Transverse colon (tissue), 4 donors: ENCODE results near the gene VAPB. TPM values are rescaled to one million over a fixed set of nuclear protein-coding genes. Genes with fewer than 3 reads are reported as not detected.

Source experiments
- DNase-seq: peaks from one replicate; pipeline ENCODE4 v3.0.0-alpha.2; 2019
- H3K27ac ChIP-seq, 4 donors: fragments of 200-600 bp; sonication (generic); 2 replicates each; pipeline ENCODE4 v1.5.1; 2016 to 2018; ENCODE audit warnings: inconsistent platforms in 4 of 4
- H3K27me3 ChIP-seq: fragments of 200-600 bp; sonication (generic); 2 replicates; pipeline ENCODE4 v1.5.1; 2017; ENCODE audit warnings: inconsistent platforms
- H3K36me3 ChIP-seq, 4 donors: fragments of 200-600 bp; sonication (generic); 2 replicates each; pipeline ENCODE4 v1.5.1; 2017 to 2019; ENCODE audit warnings: inconsistent platforms in 4 of 4
- H3K4me1 ChIP-seq, 4 donors: fragments of 200-600 bp; sonication (generic); 2 replicates each; pipeline ENCODE4 v1.5.1; 2017 to 2020; ENCODE audit warnings: inconsistent platforms in 4 of 4
- H3K4me3 ChIP-seq, 4 donors: fragments of 200-600 bp; sonication (generic); 1 replicate in 1 of 4; 2 replicates in 3 of 4; pipeline versions ENCODE4 v1.5.1 to v1.6.1; 2017 to 2019; ENCODE audit warnings: inconsistent platforms in 4 of 4
- H3K9me3 ChIP-seq, 2 donors: fragments of 200-600 bp; sonication (generic); 2 replicates each; pipeline ENCODE4 v1.5.1; 2017 to 2019; ENCODE audit warnings: inconsistent platforms in 2 of 2
- CTCF ChIP-seq, 5 experiments: fragments of 200-600 bp in 3 of 5; fragments of 450-650 bp in 2 of 5; sonication (generic) in 3 of 5; IDR thresholded peaks; 1 replicate in 2 of 5; 2 replicates in 3 of 5; pipeline ENCODE4 v1.5.1; 2016 to 2017; ENCODE audit warnings: antibody characterized with exemption in 5 of 5, inconsistent platforms in 3 of 5, mild to moderate bottlenecking in 2 of 5, moderate library complexity in 1 of 5
- EP300 ChIP-seq: sonication (generic); formaldehyde crosslinking; IDR thresholded peaks from one replicate; pipeline ENCODE4 v1.6.1; 2017; ENCODE audit warnings: antibody characterized with exemption, low read depth
- POLR2A ChIP-seq: fragments of 450-650 bp; IDR thresholded peaks from one replicate; pipeline ENCODE4 v1.6.1; 2016; ENCODE audit warnings: antibody characterized with exemption, mild to moderate bottlenecking, moderate library complexity
- POLR2AphosphoS5 ChIP-seq, 3 donors: sonication (generic); formaldehyde crosslinking; IDR thresholded peaks; one replicate each; pipeline ENCODE4 v1.6.1; 2016; ENCODE audit warnings: antibody characterized with exemption in 3 of 3
- WGBS, 2 donors: methylation state at CpG; one replicate each; pipeline ENCODE4 v1.1.5; 2018; ENCODE audit warnings: low coverage in 1 of 2; 5-methylcytosine and 5-hydroxymethylcytosine counted together
- in situ Hi-C, 4 donors: fragments of 200-750 bp; cut with MboI; loops; one replicate each; pipeline versions ENCODE4 v1.15.0 to v1.15.1; 2017; ENCODE audit warnings: low sequenced_read_pairs in 3 of 4, low pct_ligation_motif_present in 1 of 4, low pct_unique_long_range_greater_than_20kb in 1 of 4
- intact Hi-C: fragments of 100-400 bp; cut with DNase I; formaldehyde crosslinking; loops from one replicate; pipeline ENCODE4 v1.15.1; 2023; ENCODE audit warnings: low total_unique reads
- total RNA-seq, 4 donors: library from RNA; depleted of rRNA; stranded (reverse); fragments of >200 nt; gene quantifications; one replicate each; pipeline ENCODE4 v1.1.0, GENCODE V29; 2016

VAPB gene
- total RNA-seq, 4 donors from 2014 or later: 11.6 to 44.8 (median 28.0) TPM

GRCh38 chr20:58483470-58483869 lies 94.4 kb downstream of the VAPB start:
- no peak for DNase-seq
- TF ChIP-seq POLR2A: no peak
- TF ChIP-seq POLR2AphosphoS5 (IDR thresholded peaks at IDR 0.05): no peak
- Histone ChIP-seq H3K9me3 (peaks cover 13 to 17% of the 10 kb centered on the region in 2 donors), H3K4me3 (no peak overlapping the region), H3K4me1 (peaks cover 6 to 9% (median 8%) of the 10 kb centered on the region in 4 donors), H3K27ac (no peak overlapping the region), H3K27me3 (no peaks in the 10 kb centered on the region), H3K36me3 (no peaks in the 10 kb centered on the region)
- WGBS, 2 donors: 81 to 91% methylated on average over 4 to 6 of the region's 6 CpGs
- intact Hi-C loops (no loop called here), in situ Hi-C loops (loop anchor here in 3 of 4 donors (25.0 kb wide), 2 partner anchors 354 to 729 kb away; no protein-coding TSS in a partner anchor)

DNA sequence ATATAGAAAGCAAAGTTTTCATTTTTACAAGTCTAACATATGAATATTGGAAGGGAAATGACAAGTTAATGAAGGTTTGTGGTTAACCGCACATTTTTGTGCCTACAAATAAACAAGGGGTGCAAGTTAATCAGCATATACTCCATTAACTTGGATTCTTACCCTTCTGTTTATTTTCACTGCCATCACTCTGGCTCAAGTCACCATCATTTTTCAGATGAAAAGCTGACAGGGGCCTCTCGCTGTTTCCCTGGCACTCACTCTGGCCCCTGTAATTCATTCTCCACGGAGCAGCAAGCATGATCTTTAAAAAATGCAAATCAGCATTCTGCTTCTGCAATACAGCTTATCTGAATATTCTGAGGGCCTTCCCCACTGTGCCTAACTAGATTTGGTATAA lies 96.4 kb downstream of the VAPB start:
- no peak for TF ChIP-seq CTCF (IDR thresholded peaks at IDR 0.05)
- TF ChIP-seq EP300: no peak
- TF ChIP-seq POLR2A: no peak
- TF ChIP-seq POLR2AphosphoS5 (IDR thresholded peaks at IDR 0.05): no peak
- no peak for DNase-seq
- intact Hi-C loops (no loop called here), in situ Hi-C loops (loop anchor here in 3 of 4 donors (25.0 kb wide), 2 partner anchors 352 to 727 kb away; no protein-coding TSS in a partner anchor)
- Histone ChIP-seq H3K27ac (no peak overlapping the region), H3K36me3 (no peaks in the 10 kb centered on the region), H3K27me3 (no peaks in the 10 kb centered on the region), H3K4me1 (peaks cover 6 to 9% (median 8%) of the 10 kb centered on the region in 4 donors), H3K4me3 (no peak overlapping the region), H3K9me3 (peaks cover 13 to 17% of the 10 kb centered on the region in 2 donors)
- 80 to 89% methylated on average over 3 of the region's 3 CpGs for WGBS, 2 donors

- no peaks in the 10 kb centered on the region for H3K27me3 ChIP-seq
- no peak for TF ChIP-seq EP300
- TF ChIP-seq CTCF (IDR thresholded peaks at IDR 0.05): no peak
- no peak for TF ChIP-seq POLR2A
- TF ChIP-seq POLR2AphosphoS5 (IDR thresholded peaks at IDR 0.05): no peak
- DNase-seq: no peak
- in situ Hi-C loops (loop anchor here in 3 of 4 donors (25.0 kb wide), 2 partner anchors 351 to 726 kb away; no protein-coding TSS in a partner anchor), intact Hi-C loops (no loop called here)
- peaks cover 1 to 7% (median 6%) of the 10 kb centered on the region in 4 donors for H3K4me1 ChIP-seq
- H3K27ac ChIP-seq: no peak overlapping the region
- peaks cover 13 to 17% of the 10 kb centered on the region in 2 donors for H3K9me3 ChIP-seq
- H3K36me3 ChIP-seq: no peaks in the 10 kb centered on the region
- H3K4me3 ChIP-seq: no peak overlapping the region
- WGBS, 2 donors: 33 to 34% methylated on average over 1 of the region's 1 CpG
Observed at GRCh38 chr20:58486207-58486606, 97.2 kb downstream of the VAPB start.

GRCh38 chr20:58492074-58492718 lies 103.2 kb downstream of the VAPB start:
- Histone ChIP-seq H3K9me3 (peaks cover 0 to under 1% of the 10 kb centered on the region in 2 donors), H3K27ac (no peak overlapping the region), H3K36me3 (no peaks in the 10 kb centered on the region), H3K27me3 (no peaks in the 10 kb centered on the region), H3K4me1 (no peaks in the 10 kb centered on the region), H3K4me3 (no peak overlapping the region)
- no peak for TF ChIP-seq POLR2A
- intact Hi-C loops: no loop called here
- no peak for DNase-seq
- WGBS, 2 donors: 82 to 83% methylated on average over 7 of the region's 7 CpGs
- in situ Hi-C loops: loop anchor here in 3 of 4 donors (25.0 kb wide), 2 partner anchors 345 to 720 kb away; no protein-coding TSS in a partner anchor

GRCh38 chr20:58492795-58493524 lies 103.9 kb downstream of the VAPB start:
- no peak overlapping the region for H3K27ac ChIP-seq
- in situ Hi-C loops: loop anchor here in 3 of 4 donors (25.0 kb wide), 2 partner anchors 344 to 719 kb away; no protein-coding TSS in a partner anchor
- no peak for DNase-seq
- 76 to 80% methylated on average over 3 to 4 of the region's 4 CpGs for WGBS, 2 donors
- H3K4me1 ChIP-seq: no peaks in the 10 kb centered on the region
- intact Hi-C loops: no loop called here
- H3K4me3 ChIP-seq: no peak overlapping the region
- no peak for TF ChIP-seq EP300
- no peak for TF ChIP-seq POLR2AphosphoS5 (IDR thresholded peaks at IDR 0.05)
- TF ChIP-seq CTCF (IDR thresholded peaks at IDR 0.05): no peak
- H3K36me3 ChIP-seq: no peaks in the 10 kb centered on the region
- H3K27me3 ChIP-seq: no peaks in the 10 kb centered on the region
- H3K9me3 ChIP-seq: no peaks in the 10 kb centered on the region
